GM23248 (cell line): ENCODE data around the gene ZC3HAV1.

Experiments used
- EZH2 ChIP-seq: fragments of 200-600 bp; sonication (generic); IDR thresholded peaks from 2 replicates; pipeline ENCODE4 v1.6.1; 2018; ENCODE audit warnings: antibody characterized with exemption, mild to moderate bottlenecking; ENCODE audit not compliant: insufficient read depth, poor library complexity, severe bottlenecking
- EZH2phosphoT487 ChIP-seq: fragments of 200-600 bp; sonication (generic); IDR thresholded peaks from 2 replicates; pipeline ENCODE4 v1.6.1; 2018; ENCODE audit warnings: antibody characterized with exemption, moderate library complexity, mild to moderate bottlenecking, low read depth; ENCODE audit not compliant: insufficient read depth

DNA sequence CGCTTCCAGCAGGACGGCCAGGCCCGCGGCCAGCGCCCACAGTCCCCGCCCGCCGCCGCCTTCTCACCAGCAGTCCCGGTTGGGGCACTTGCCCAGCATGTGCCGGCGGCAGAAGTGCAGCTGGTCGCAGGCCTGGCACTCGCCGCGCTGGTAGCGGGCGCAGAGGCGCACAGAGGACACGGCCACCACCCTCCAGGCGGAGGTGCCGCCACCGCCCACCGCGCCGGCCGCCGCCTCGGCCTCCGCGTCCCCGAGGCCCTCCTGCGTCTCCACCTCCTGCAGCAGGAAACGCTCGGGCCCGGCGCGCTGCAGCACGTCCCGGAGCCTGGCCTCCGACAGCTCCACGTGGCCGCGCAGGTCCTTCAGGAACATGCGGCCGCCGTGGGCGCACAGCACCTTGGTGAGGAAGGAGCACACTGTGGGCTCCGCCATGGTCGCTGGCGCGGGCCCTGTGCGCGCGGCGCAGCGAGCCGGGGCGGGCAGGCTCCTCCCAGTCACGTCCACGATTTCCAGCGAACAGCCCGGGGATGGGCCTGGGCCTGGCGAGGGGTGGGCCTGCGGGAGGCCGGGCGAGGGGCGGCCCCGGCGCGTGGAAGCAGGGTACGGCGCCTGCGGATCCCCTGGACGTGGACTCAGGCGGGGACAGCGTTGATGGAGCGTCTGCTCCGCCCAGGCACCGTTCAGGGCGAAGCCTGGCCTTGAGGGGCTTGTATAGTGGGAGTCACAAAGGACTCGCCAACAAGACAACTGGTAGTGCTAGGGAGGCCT is 73.8 kb downstream of the ZC3HAV1 start, which contains the start of gene ZC3HAV1L:
- TF ChIP-seq EZH2phosphoT487 (no peak), EZH2 (no peak)
